ENCODE measurements around the gene PAPLN.

Gene PAPLN

GRCh38 chr14:73258845-73259611, 21.7 kb downstream of the PAPLN start:
- DNase-seq, result no peak

GRCh38 chr14:73259837-73260236, 22.5 kb downstream of the PAPLN start:
- no peak for DNase-seq

- no peak for DNase-seq
Measured at GRCh38 chr14:73260574-73260973, 23.3 kb downstream of the PAPLN start.

GRCh38 chr14:73261075-73261474, 23.8 kb downstream of the PAPLN start:
- DNase-seq, result peak in 1 of 51 donors; percentile 25

- no peak for DNase-seq
Measured at GRCh38 chr14:73261520-73262426, 24.5 kb downstream of the PAPLN start.

- no peak for DNase-seq
Measured at GRCh38 chr14:73262427-73263183, 25.3 kb downstream of the PAPLN start.

GRCh38 chr14:73263606-73264005, 26.3 kb downstream of the PAPLN start:
- DNase-seq, result no peak

- DNase-seq, result no peak
Measured at GRCh38 chr14:73264080-73264884, 27.0 kb downstream of the PAPLN start.

- DNase-seq, result no peak
Measured at GRCh38 chr14:73264885-73265720, 27.8 kb downstream of the PAPLN start.

- no peak for DNase-seq
Measured at GRCh38 chr14:73265721-73266046, 28.4 kb downstream of the PAPLN start.

- no peak for DNase-seq
Measured at GRCh38 chr14:73266317-73266716, 29.0 kb downstream of the PAPLN start.

GRCh38 chr14:73267474-73267873, 30.2 kb downstream of the PAPLN start:
- no peak for DNase-seq

GRCh38 chr14:73269729-73270531, 32.6 kb downstream of the PAPLN start:
- peak in 21 of 51 donors; percentile 12 to 44 (median 28) for DNase-seq

- DNase-seq, result no peak
Measured at GRCh38 chr14:73272393-73272792, 35.1 kb downstream of the PAPLN start.

GRCh38 chr14:73273799-73274198, 36.5 kb downstream of the PAPLN start:
- no peak for DNase-seq

GRCh38 chr14:73276836-73277235, 39.5 kb downstream of the PAPLN start:
- no peak for DNase-seq

GRCh38 chr14:73277376-73277775, 40.1 kb downstream of the PAPLN start:
- no peak for DNase-seq

- no peak for DNase-seq
Measured at GRCh38 chr14:73280903-73281302, 43.6 kb downstream of the PAPLN start.
